HG03469 (cell line): Measurements from ENCODE around the gene FIP1L1.
"Not testable (repeated sequence)": the region's sequence is repeated elsewhere in the genome, so short reads cannot be mapped to it uniquely, and the experiment has no call there.

Source experiments
- ATAC-seq: cut with Tn5 transposase; IDR thresholded peaks from one replicate; pipeline ENCODE4 v1.9.1; 2021; ENCODE audit warnings: mild to moderate bottlenecking, moderate library complexity, moderate number of reproducible peaks; ENCODE audit not compliant: unreplicated experiment

Gene FIP1L1

GRCh38 chr4:53374777-53375258 is 2.6 kb upstream of the FIP1L1 start:
- ATAC-seq: no peak

- ATAC-seq: no peak
Measured at GRCh38 chr4:53376900-53377299, 541 bp upstream of the FIP1L1 start.

GRCh38 chr4:53378171-53378482 is 686 bp downstream of the FIP1L1 start:
- no peak for ATAC-seq

DNA sequence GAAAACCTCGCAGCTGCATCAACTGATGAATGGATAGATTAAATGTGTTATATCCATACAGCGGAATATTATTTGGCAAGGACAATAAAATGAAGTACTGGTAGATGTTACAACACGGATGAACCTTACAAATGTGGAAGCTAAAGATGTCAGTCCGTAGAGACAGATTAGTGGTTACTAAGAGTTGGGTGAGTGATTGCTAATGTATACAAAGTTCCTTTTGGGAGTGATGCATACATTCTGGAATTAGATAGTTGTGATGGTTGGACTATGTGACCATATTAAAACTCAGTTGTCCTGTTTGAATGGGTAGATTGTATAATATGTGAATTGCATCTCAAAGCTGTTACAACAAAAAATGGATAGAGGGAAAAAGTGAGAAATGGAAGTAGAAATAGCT is 2.8 kb downstream of the FIP1L1 start:
- no peak for ATAC-seq

GRCh38 chr4:53409479-53409878 is 32.0 kb downstream of the FIP1L1 start:
- not testable (repeated sequence) for ATAC-seq

GRCh38 chr4:53419208-53419607 is 41.8 kb downstream of the FIP1L1 start:
- no peak for ATAC-seq

DNA sequence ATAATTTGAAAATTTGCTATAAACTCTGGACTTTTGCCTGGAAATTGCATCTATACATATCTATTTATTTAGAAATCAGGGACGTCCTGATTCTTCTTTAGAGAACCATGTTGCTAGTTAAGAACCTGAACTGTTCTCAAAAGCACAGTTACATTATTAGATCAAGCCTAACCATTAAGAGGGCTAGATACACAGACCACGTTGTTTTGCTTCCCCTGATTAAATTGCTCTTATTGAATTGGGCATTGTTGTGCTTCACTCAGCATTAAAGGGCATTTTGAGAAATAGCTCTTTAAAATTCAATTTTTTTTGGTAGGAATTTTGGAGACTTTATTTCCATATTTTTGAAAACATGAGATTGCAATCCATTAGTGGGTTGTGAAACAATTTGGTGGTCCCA is 44.4 kb downstream of the FIP1L1 start:
- ATAC-seq: no peak

DNA sequence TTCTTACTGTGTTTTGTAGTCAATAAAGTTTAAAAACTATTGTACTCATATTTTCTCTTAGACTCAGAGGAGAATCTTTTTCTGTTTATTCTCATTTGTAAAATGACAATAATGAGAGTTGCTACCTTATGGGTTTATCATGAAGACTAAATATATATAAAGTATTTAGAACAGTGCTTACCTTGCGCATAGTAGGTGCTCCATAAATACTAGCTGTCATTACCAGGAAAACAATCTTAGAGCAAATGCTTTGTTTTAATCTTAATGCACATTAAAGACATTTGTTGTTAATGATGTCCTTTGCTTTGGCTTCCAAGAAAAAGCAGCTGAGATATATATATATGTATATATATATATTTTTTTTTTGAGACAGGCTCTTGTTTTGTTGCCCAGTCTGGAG is 44.9 kb downstream of the FIP1L1 start:
- ATAC-seq: no peak

GRCh38 chr4:53424280-53424679 is 46.8 kb downstream of the FIP1L1 start:
- ATAC-seq: no peak

DNA sequence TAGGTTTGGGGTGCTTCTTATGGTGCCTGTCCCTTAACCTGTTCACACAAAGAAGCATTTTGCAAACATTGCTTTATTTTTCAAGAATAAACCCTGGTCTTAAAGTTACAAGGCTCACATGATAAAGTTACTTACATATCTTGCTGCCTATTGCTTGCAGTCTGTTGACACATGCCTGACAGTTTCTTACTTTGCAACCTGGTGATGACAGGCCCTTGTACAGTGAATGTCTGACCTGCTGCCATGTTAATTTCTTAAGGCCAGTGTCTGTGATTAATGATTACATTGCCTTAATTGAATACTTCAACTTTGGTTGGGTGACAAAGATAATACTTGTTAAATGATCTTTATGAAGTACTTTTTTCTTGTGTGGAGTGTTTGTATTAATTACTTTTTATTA is 49.9 kb downstream of the FIP1L1 start:
- no peak for ATAC-seq

GRCh38 chr4:53431052-53431451 is 53.6 kb downstream of the FIP1L1 start:
- no peak for ATAC-seq

GRCh38 chr4:53432528-53433424 is 55.3 kb downstream of the FIP1L1 start:
- ATAC-seq: peak; percentile 81

- no peak for ATAC-seq
Measured at GRCh38 chr4:53436251-53436650, 58.8 kb downstream of the FIP1L1 start.

- no peak for ATAC-seq
Measured at GRCh38 chr4:53441564-53441963, 64.1 kb downstream of the FIP1L1 start.

DNA sequence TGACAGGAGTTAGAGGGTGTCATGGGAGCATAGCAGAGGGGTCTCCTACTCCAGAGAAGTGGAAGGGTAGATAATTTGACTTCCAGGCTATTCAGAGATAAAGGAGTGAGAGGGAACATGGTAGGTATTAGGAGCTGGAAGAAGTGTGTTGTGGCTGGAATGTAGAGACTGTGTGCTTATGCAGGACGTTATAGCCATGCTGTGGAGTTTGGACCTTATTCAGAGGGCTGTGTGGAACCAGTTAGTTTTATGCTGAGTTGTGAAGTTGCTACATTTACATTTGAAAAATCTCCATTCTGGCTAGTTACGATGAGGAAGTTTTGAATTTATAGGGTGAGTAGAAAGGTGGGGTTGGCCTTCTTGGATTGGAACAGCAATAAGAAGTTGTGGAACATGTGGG is 67.5 kb downstream of the FIP1L1 start:
- ATAC-seq: no peak

DNA sequence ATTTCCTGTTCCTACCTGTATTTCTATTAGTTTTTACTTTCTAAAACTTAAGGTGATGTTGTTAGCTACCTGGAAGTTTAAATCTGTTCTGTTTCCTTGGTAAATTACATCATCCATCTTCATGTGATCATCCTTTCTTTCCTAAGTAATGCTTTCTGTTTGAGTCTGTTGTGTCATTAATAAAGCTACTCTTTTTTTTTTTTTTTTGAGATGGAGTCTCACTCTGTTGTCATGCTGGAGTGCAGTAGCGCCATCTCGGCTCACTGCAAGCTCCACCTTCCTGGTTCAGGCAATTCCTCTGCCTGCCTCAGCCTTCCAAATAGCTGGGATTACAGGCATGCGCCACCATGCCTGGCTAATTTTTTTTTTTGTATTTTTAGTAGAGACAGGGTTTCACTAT is 73.3 kb downstream of the FIP1L1 start:
- no peak for ATAC-seq

GRCh38 chr4:53453385-53453784 is 75.9 kb downstream of the FIP1L1 start:
- ATAC-seq: no peak

DNA sequence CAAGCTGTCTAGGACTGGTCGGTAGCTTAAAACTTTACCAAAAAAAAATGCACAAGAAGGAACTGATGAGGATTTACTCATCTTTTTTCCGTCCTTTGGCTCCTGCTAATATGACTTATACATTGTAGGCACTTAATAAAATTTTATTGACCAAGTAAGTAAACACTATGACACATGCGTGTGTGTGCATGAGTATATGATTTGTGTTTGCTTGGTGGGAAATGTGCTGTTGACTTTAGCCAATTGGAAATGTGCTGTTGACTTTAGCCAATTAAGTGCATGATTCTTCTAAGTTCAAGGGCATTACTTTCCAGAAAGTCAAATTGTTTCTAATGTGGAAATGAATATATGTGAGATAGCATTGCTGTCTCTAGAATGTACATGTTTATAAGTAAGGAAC is 78.3 kb downstream of the FIP1L1 start:
- ATAC-seq: no peak

DNA sequence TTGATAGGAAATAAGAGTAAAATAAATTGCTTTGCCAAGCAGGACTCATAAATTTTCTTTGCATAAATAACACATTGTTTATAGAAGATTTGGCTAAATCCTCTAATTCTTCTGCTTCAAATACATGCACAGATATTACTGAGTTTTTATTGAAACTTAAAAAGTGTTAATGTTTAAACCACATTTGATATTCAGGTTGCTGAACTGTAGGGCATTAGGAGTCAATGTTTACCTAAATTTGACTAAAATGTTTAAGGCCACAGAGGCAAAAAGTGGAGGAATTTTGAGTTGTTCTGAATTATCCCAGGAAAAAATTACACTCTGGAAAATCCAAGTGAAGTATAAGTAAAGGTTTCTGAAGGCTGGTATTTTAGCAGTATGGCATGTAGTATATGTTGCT is 78.7 kb downstream of the FIP1L1 start:
- no peak for ATAC-seq

GRCh38 chr4:53459548-53459947 is 82.1 kb downstream of the FIP1L1 start:
- ATAC-seq: no peak

DNA sequence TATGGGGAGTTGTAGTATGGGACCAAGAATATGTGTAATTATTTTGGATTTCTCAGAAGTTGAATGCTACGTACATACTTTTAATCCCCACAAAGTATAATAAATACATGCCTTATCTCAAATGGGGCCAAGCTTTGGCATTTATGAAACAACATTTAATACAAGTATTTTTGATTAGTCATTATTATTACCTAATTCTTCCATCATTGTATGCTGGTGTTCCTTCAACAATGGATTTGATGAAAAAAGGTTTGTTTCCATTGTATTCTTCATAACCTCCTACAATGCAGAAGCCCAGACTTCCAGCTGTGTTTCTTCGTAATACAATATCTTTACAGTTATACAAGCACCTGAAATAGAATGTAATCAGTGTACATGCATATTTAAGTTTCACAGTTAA is 83.8 kb downstream of the FIP1L1 start:
- no peak for ATAC-seq

DNA sequence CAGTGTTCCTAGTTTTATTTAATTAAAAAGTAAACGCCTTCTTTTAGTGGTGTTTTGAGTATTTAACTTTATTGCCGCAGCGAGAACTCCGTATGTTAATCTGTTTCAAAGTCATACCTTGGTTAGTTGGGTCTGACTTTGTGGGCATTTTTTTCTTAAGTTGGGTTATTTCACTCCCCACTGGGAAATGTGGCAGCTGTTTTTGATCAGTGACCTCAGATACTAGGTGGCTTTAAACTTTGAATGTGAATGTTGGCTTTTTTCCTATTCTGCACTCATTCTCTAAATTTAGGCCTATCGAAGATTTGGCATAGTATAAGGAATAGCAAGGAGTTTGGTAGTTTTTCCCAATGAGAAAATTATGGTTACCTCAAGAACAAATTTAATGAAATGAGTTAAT is 85.9 kb downstream of the FIP1L1 start:
- no peak for ATAC-seq

GRCh38 chr4:53465281-53465680 is 87.8 kb downstream of the FIP1L1 start:
- no peak for ATAC-seq
